OCI-M2 (cell line): ENCODE data around the gene PIKFYVE.
A peak's percentile ranks its signal among the peaks of the same experiment; 100 is the strongest.
"Not testable (repeated sequence)": the region's sequence is repeated elsewhere in the genome, so short reads cannot be mapped to it uniquely, and the experiment has no call there.

ENCODE experiments used
- DNase-seq: peaks from one replicate; lab custom pipeline; 2025; ENCODE audit not compliant: unreplicated experiment; lab: John Stamatoyannopoulos, UW

The PIKFYVE gene, protein sequence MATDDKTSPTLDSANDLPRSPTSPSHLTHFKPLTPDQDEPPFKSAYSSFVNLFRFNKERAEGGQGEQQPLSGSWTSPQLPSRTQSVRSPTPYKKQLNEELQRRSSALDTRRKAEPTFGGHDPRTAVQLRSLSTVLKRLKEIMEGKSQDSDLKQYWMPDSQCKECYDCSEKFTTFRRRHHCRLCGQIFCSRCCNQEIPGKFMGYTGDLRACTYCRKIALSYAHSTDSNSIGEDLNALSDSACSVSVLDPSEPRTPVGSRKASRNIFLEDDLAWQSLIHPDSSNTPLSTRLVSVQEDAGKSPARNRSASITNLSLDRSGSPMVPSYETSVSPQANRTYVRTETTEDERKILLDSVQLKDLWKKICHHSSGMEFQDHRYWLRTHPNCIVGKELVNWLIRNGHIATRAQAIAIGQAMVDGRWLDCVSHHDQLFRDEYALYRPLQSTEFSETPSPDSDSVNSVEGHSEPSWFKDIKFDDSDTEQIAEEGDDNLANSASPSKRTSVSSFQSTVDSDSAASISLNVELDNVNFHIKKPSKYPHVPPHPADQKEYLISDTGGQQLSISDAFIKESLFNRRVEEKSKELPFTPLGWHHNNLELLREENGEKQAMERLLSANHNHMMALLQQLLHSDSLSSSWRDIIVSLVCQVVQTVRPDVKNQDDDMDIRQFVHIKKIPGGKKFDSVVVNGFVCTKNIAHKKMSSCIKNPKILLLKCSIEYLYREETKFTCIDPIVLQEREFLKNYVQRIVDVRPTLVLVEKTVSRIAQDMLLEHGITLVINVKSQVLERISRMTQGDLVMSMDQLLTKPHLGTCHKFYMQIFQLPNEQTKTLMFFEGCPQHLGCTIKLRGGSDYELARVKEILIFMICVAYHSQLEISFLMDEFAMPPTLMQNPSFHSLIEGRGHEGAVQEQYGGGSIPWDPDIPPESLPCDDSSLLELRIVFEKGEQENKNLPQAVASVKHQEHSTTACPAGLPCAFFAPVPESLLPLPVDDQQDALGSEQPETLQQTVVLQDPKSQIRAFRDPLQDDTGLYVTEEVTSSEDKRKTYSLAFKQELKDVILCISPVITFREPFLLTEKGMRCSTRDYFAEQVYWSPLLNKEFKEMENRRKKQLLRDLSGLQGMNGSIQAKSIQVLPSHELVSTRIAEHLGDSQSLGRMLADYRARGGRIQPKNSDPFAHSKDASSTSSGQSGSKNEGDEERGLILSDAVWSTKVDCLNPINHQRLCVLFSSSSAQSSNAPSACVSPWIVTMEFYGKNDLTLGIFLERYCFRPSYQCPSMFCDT (N-terminal part only)

GRCh38 chr2:208265801-208266552, at the start of gene PIKFYVE:
Gene PIKFYVE, plus strand, starts transcription at chr2:208266255. Its CDS starts 5,265 bp downstream, at chr2:208271520.
- peak; percentile 66 for DNase-seq

DNA sequence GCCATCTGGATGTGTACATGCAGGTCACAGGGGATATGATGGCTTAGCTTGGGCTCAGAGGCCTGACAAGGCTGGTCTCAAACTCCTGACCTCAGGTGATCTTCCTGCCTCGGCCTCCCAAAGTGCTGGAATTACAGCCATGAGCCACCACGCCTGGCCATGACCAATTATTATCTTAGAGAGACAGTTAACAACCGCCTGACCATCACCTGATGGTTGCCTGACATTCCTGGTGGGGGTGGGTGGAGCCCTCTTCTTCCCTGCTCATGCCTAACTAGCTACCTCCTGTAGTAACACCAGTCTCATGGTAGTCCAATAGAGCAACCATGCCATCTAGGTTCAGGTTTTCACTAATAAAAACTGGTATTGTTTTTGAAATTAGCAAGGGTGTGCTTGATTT, 44.2 kb upstream of the PIKFYVE start:
- not testable (repeated sequence) for DNase-seq

DNA sequence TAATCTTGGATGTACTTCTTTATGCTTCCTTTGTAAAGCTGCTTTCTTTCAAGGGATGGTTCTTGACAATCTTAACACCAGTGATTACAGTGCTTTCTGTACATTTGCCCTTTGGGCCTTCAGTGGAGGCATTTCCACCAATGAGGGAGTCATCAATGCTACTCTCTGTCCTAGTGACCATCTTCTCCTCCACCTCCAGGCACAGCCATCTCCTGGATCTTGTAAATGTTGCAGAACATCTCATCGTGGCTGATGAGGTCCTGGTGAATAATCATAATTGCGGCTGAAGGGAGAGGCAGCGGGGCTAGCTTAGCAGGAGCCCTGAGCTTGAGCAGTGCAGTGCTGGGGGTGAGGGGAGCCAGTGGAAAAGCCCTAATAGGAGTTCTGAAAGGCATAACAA, 43.7 kb upstream of the PIKFYVE start:
- no peak for DNase-seq

DNA sequence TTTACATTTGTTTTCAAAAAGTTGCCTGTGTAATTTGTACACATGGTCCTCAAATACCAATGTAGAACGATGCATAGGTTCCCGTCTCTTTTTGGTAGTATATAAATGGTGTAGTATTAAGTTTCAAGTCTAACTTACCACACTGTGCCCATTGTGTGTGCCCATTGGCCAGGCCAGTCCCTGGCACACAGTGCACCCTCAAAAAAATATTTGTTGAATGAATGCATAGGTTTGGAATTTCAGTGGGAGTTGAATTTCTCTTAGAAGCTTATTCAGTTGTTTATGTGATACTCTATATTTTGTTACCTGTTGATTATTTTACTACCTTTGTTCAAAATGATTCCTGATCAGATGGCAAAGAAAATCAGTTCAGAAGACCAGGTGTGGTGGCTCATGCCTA, 41.3 kb upstream of the PIKFYVE start:
- DNase-seq, result no peak

- no peak for DNase-seq
These were observed 38.3 kb upstream of the PIKFYVE start for GRCh38 chr2:208227581-208228232.

DNA sequence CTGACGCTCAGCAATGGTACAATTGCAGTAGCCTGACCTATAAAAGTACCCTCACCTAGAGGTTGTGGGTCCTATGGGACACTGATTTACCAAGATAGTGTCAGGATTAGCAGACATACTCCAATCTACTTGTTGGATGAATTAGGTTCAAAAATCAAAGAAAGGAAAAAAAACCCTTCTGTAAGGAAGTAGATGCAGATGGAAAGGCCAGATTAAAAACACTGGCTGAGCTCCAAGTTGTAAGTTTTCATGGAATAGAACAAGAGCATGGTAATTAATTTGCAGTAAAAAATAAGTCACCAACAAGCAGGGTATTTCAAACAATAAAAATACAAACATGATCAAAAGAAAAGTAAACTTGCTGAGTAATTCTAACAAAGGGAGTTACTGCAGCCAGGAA, 37.6 kb upstream of the PIKFYVE start:
- no peak for DNase-seq

DNA sequence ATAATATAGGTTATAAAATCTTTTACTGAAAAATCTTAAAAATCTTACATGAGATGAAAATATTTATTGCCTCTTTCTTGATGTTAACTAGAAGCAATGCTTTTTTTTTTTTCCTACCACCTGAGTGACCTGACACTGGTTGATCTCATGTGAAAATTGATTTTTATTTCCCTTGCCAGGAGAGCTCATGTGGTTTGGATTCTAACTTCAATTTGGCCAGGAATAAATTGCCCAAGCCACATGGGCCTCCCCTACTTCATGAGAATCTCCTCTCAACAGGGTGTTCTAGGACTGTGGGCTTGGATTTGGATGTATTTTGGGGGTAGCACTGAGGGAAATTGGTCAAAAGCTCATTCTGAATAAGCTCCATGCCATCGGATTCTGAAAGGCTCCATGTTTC, 31.3 kb upstream of the PIKFYVE start:
- DNase-seq, result no peak

GRCh38 chr2:208235860-208236259, 30.2 kb upstream of the PIKFYVE start:
- no peak for DNase-seq

- DNase-seq, result no peak
These were observed 26.1 kb upstream of the PIKFYVE start for GRCh38 chr2:208239770-208240493.

DNA sequence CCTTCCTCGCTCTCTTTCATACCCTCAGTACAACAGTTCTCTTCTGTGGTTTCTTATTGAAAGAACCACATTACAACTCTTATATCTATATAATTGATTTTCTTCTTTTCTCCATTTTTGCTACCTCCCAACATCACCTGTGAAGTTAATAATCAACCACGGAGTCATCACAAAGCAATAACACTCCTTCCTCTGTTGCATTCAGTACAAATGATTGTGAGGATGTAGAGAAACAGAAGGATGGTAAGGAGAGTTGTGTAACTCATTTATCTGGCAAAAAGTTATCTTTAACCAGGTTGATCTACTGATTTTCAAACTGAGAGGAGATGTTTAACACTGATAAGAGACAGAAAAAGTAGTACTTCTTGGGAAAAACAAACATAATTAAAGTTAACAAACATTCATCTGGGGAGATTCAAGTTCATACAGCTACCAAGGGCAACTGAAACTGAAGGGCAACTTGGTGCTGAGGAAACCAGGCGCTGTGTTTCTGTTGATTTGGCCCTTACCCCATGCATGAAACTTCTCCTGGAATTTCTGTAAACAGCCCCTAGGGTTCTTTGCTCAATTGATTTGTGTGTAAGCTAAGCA, 25.3 kb upstream of the PIKFYVE start:
- DNase-seq, result no peak

DNA sequence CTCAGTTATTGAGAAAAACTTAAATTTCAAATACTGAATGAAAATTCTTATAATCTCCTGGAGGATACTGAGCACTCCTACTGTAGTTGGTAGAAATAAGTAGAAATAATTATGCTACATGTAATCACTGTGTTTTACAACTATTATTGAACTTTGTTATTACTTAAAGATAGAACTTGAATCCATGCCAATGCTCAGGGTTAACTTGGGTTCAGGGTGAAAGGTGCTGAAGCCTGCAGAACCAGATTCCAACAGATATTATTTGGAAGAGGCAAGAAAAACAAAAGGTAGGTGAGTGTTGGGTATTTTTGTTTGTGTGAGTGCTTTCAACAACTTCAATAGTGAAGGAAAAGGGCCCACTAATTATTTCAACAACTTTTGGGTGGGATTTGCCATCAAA, 21.6 kb upstream of the PIKFYVE start:
- no peak for DNase-seq

DNA sequence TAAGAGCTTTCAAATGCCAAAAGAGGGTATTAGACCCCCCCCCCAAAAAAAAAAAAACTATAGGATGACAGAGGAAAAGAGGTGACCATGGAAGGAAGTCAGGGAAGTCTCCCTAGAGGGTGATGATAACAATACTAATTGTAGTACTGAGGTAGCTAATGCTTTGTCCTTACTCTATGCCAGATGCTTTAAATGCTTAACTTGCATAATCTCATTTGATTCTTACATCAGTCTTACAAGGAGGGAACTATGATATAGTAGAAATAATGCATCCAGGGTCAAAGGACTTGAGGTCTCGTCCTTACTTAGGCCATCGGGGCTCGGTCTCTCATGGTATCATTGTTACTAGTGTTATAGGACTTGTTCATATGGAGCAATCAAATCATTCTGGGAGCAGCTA, 20.3 kb upstream of the PIKFYVE start:
- no peak for DNase-seq

DNA sequence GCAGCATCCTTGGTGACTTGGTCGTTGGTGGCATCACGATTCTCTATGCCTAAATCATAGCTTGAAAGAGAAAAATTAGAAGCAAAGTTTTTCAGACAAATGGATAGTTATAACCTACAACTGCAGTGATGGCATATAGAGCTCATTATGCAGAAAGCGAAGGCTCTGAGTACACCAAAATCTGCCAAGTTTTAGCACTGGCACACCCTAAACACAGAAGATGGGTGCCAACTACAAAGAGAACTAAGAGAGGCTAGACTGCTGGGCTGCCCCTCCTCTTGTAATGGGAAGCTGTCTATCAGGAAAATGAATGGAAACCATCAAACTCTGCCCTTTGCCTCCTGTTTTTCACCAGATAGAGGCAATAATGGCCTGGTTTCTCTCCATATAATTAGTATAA, 17.5 kb upstream of the PIKFYVE start:
- DNase-seq, result no peak

GRCh38 chr2:208249296-208249695, 16.8 kb upstream of the PIKFYVE start:
- no peak for DNase-seq

GRCh38 chr2:208250388-208250787, 15.7 kb upstream of the PIKFYVE start:
- DNase-seq, result no peak

DNA sequence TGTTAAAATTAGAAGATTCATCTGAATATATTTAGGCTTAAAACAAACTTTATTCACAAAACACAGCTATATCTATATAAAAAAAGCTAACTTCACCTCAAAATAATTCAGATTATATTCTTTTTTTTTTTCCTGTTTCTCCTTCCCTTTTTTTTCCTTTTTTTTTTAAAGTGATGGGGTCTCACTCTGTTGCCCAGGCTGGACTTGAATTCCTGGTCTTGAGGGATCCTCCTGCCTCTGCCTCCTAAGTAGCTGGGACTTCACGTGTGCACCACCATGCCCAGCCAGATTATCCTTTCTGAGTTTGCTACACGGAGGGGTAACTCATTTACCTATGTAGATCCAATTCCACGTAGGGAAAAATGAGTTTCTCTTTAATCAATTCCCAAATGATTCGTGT, 15.0 kb upstream of the PIKFYVE start:
- no peak for DNase-seq

DNA sequence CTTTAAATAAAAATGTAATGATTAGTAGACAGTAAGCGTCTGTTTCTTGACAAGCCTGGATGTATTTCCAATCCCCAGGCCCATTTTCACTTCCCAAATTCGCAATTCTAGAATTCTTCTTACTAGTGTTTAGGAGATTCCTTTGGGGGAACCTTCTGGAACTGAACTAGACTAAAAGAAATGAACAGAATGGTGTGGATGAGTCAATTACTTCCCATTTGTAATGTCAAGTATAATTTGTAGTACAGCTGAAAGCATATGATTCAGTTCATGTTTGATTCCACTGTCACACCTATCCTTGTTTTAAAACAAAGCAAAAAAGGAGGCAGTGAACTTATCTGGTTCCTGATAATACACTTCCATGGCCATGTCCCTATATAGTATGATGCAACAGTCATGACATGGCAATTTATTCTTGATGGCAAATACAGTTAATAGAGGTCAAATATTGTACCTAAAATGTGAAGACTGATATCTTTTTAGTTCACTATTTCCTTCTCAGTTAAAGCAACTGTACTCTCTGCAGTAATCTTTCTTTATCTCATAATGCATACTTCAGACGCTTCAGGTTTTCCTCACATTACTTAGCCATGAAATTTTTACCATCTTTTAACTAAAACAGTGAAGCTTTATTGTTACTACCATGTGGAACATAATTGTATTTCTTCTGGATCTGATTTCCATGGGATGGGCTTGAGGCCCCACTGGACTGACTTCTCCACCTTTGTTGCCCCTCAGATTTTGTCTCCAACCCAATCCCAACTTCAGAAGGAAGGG, 13.2 kb upstream of the PIKFYVE start:
- no peak for DNase-seq

DNA sequence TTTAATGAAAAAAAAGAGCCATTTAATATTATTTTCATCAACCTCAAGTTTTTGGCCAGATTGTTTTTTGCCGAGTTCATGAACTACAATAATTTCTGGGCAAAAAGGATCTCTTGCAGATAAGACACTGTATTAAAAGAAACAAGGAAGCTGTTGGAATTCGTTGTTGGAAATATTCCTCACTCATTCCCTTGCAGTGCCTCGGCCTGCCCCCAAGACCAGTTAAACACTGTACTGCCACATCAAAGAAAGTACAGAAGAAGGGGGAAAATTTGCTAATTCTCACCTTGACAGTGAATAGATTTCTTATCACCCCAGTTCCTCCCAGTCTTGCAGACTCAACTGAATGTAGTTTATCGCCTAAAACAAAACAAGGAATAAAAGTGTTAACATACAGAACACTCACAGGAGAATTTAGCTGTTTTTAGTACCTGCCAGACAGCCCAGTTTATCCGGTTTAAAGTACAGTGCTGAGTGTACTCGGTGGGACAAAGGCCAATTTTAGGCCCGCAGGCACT, 12.4 kb upstream of the PIKFYVE start:
- DNase-seq, result no peak
